ENCODE measurements around the gene ZNF654. TPM values are rescaled to one million over a fixed set of nuclear protein-coding genes. Genes with fewer than 3 reads are reported as not detected.

ZNF654 gene
- total RNA-seq, 1 donor from 2014 or later, result 18.7 TPM

DNA sequence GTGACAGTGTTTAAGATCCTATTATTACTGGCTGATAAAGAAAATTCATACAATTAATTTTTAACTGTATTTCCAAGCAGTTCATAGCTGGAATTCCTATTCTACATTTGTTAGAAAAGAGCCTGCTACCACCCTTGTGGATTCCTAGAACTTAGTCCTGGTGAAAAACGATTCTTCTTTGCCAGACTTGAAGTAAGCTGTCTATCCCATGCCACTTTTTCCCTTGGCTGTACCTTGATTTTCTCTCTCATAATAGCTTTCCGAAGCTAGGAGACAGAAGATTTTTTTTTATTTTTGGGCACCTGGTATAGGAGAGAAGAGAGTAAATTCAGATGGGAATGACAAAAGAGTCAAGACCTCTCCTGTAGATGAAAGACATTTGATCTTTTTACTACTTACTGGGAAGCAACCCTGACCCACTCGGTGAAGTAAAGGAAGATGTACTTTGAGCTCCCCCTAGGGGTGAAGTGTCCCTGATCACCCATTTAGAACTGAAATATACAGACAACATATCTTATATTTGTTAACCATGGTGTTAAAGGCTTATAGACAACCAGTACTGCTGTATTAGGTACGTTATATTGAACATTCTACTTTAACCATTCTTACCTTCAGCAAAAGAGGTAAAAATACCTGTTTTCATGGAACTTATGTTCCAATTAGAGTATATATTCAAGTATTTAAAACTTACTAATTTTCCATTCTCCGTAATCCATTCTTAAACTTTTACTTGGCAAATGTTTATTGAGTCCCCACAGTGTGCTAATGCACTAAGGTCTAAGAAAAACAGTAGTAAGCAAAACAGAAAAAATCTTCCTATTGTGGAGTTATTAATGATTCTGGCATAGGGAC, 54.5 kb downstream of the ZNF654 start:
- H3K9me3 ChIP-seq (ENCODE audit: insufficient read depth, low read depth, low read length), result no peaks in the 10 kb centered on the region
- Mint-ChIP-seq H3K9me3 (ENCODE audit: unreplicated experiment) (no peaks in the 10 kb centered on the region), H3K36me3 (ENCODE audit: low read depth, unreplicated experiment) (no peaks in the 10 kb centered on the region), H3K4me3 (ENCODE audit: unreplicated experiment) (no peak overlapping the region), H3K27ac (ENCODE audit: unreplicated experiment) (peak overlapping the region; percentile 72), H3K4me1 (ENCODE audit: low read depth, unreplicated experiment) (peaks cover 2% of the 10 kb centered on the region), H3K27me3 (ENCODE audit: low read depth, unreplicated experiment) (no peaks in the 10 kb centered on the region)
- H3K79me2 ChIP-seq (ENCODE audit: insufficient read depth, low read length), result peaks cover 23% of the 10 kb centered on the region
- FAIRE-seq (peak; percentile 82), DNase-seq (ENCODE audit: low read depth) (peak; percentile 42)
- no peak overlapping the region for H2AFZ ChIP-seq (ENCODE audit: low read depth, low read length)
- H3K36me3 ChIP-seq (ENCODE audit: insufficient read depth, low read length), result no peaks in the 10 kb centered on the region
- H3K27me3 ChIP-seq (ENCODE audit: insufficient read depth, low read length), result no peaks in the 10 kb centered on the region
- H3K4me1 ChIP-seq (ENCODE audit: insufficient read depth, low read length), result no peaks in the 10 kb centered on the region
- TF ChIP-seq EZH2 (IDR thresholded peaks at IDR 0.05; ENCODE audit: insufficient read depth, low read length), result no peak
- TF ChIP-seq, protein P1, sequence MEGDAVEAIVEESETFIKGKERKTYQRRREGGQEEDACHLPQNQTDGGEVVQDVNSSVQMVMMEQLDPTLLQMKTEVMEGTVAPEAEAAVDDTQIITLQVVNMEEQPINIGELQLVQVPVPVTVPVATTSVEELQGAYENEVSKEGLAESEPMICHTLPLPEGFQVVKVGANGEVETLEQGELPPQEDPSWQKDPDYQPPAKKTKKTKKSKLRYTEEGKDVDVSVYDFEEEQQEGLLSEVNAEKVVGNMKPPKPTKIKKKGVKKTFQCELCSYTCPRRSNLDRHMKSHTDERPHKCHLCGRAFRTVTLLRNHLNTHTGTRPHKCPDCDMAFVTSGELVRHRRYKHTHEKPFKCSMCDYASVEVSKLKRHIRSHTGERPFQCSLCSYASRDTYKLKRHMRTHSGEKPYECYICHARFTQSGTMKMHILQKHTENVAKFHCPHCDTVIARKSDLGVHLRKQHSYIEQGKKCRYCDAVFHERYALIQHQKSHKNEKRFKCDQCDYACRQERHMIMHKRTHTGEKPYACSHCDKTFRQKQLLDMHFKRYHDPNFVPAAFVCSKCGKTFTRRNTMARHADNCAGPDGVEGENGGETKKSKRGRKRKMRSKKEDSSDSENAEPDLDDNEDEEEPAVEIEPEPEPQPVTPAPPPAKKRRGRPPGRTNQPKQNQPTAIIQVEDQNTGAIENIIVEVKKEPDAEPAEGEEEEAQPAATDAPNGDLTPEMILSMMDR (IDR thresholded peaks at IDR 0.05; ENCODE audit: insufficient read depth, low read depth, low read length), result peak; percentile 78
- peaks cover 15% of the 10 kb centered on the region for H4K20me1 ChIP-seq (ENCODE audit: insufficient read depth, low read length)
- H3K9ac ChIP-seq (ENCODE audit: low read length), result no peak overlapping the region
- no peak overlapping the region for H3K4me2 ChIP-seq (ENCODE audit: low read length)
- no peak overlapping the region for H3K27ac ChIP-seq (ENCODE audit: low read depth, low read length)
- no peak overlapping the region for H3K4me3 ChIP-seq (ENCODE audit: insufficient read depth, low read depth, low read length)

DNA sequence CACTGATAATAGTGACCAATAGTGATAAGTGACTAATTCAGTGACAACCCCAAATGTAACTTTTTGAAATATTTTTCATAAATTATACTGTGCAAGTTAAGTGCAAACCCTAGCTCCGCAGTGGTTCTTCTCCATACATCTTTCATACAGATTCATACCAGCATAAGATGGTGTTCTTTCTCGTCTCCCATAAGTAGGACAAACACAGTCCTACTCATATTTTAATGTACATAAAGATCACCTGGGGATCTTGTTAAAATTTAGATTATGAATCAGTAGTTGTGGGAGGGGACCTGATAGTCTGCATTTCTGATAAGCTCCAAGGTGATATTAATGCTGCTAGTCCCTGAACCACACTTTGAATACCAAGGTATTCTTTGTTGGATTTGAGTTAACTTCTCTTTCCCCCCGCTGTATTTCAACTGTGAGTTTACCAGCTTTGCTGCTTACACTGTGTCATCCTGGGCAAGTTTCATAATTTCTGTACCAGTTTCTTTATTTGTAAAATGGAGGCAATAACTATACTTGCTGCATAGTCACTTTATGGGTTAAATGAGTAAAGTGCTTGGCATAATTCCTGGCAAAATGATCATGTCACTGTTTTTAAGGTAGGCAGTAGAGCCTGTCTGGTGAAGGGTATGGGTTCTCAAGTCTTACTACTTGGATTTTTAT, 56.0 kb downstream of the ZNF654 start:
- Histone ChIP-seq H3K36me3 (ENCODE audit: insufficient read depth, low read length) (no peaks in the 10 kb centered on the region), H2AFZ (ENCODE audit: low read depth, low read length) (no peak overlapping the region), H3K27me3 (ENCODE audit: insufficient read depth, low read length) (no peaks in the 10 kb centered on the region), H3K4me2 (ENCODE audit: low read length) (no peak overlapping the region), H3K79me2 (ENCODE audit: insufficient read depth, low read length) (peaks cover 18% of the 10 kb centered on the region), H3K9ac (ENCODE audit: low read length) (no peak overlapping the region), H3K4me1 (ENCODE audit: insufficient read depth, low read length) (no peaks in the 10 kb centered on the region), H3K4me3 (ENCODE audit: insufficient read depth, low read depth, low read length) (no peak overlapping the region), H4K20me1 (ENCODE audit: insufficient read depth, low read length) (peaks cover 12% of the 10 kb centered on the region), H3K9me3 (ENCODE audit: insufficient read depth, low read depth, low read length) (no peaks in the 10 kb centered on the region), H3K27ac (ENCODE audit: low read depth, low read length) (no peak overlapping the region)
- FAIRE-seq (no peak), DNase-seq (ENCODE audit: low read depth) (no peak)
- no peaks in the 10 kb centered on the region for H3K36me3 Mint-ChIP-seq (ENCODE audit: low read depth, unreplicated experiment)
- peaks cover 2% of the 10 kb centered on the region for H3K4me1 Mint-ChIP-seq (ENCODE audit: low read depth, unreplicated experiment)
- H3K9me3 Mint-ChIP-seq (ENCODE audit: unreplicated experiment), result no peaks in the 10 kb centered on the region
- no peaks in the 10 kb centered on the region for H3K27me3 Mint-ChIP-seq (ENCODE audit: low read depth, unreplicated experiment)
- H3K27ac Mint-ChIP-seq (ENCODE audit: unreplicated experiment), result no peak overlapping the region
- no peak for TF ChIP-seq EZH2 (IDR thresholded peaks at IDR 0.05; ENCODE audit: insufficient read depth, low read length)
- TF ChIP-seq, protein P1 (IDR thresholded peaks at IDR 0.05; ENCODE audit: insufficient read depth, low read depth, low read length), result no peak
- H3K4me3 Mint-ChIP-seq (ENCODE audit: unreplicated experiment), result no peak overlapping the region

Data from astrocyte (in vitro differentiated cells and primary cell).